Gastroesophageal sphincter (tissue), 4 donors: ENCODE data around the gene MIA2. TPM values are rescaled to one million over a fixed set of nuclear protein-coding genes. Genes with fewer than 3 reads are reported as not detected.

ENCODE experiments used
- ATAC-seq: fragments of 150-250 bp; one replicate; pipeline ENCODE4 v1.9.1; 2016; ENCODE audit warnings: mild to moderate bottlenecking, moderate library complexity
- H3K27ac ChIP-seq, 4 donors: fragments of 200-600 bp; sonication (generic) in 3 of 4; 1 replicate in 3 of 4; 2 replicates in 1 of 4; pipeline ENCODE4 v1.5.1; 2016 to 2019
- H3K27me3 ChIP-seq: fragments of 200-600 bp; sonication (generic); one replicate; pipeline ENCODE4 v1.5.1; 2019
- H3K36me3 ChIP-seq, 2 donors: fragments of 200-600 bp; sonication (generic); one replicate each; pipeline ENCODE4 v1.5.1; 2019; ENCODE audit warnings: control low read depth in 1 of 2
- H3K4me1 ChIP-seq, 3 donors: fragments of 200-600 bp; sonication (generic); 1 replicate in 2 of 3; 2 replicates in 1 of 3; pipeline ENCODE4 v1.5.1; 2016 to 2019; ENCODE audit warnings: control low read depth in 2 of 3
- H3K4me3 ChIP-seq, 2 donors: fragments of 200-600 bp; sonication (generic); one replicate each; pipeline ENCODE4 v1.5.1; 2019; ENCODE audit warnings: mild to moderate bottlenecking in 1 of 2, moderate library complexity in 1 of 2
- H3K9me3 ChIP-seq, 3 donors: fragments of 200-600 bp; sonication (generic); one replicate each; pipeline ENCODE4 v1.5.1; 2017 to 2019; ENCODE audit warnings: control low read depth in 2 of 3
- EP300 ChIP-seq: sonication (generic); formaldehyde crosslinking; IDR thresholded peaks from one replicate; pipeline ENCODE4 v1.6.1; 2017; ENCODE audit warnings: antibody characterized with exemption, mild to moderate bottlenecking
- POLR2A ChIP-seq, 2 donors: fragments of 450-650 bp; IDR thresholded peaks; one replicate each; pipeline ENCODE4 v1.6.1; 2017; ENCODE audit warnings: antibody characterized with exemption in 2 of 2, mild to moderate bottlenecking in 2 of 2, moderate library complexity in 1 of 2
- POLR2AphosphoS5 ChIP-seq: sonication (generic); formaldehyde crosslinking; IDR thresholded peaks from one replicate; pipeline ENCODE4 v1.6.1; 2017; ENCODE audit warnings: antibody characterized with exemption
- WGBS, 2 donors: methylation state at CpG; one replicate each; pipeline ENCODE4 v1.1.5; 2018; ENCODE audit warnings: low coverage in 1 of 2; 5-methylcytosine and 5-hydroxymethylcytosine counted together
- total RNA-seq, 4 donors: library from RNA; depleted of rRNA; stranded (reverse); fragments of >200 nt; gene quantifications; one replicate each; pipeline ENCODE4 v1.1.0, GENCODE V29; 2016
- TF ChIP-seq, protein P1 (sequence below), 4 experiments: fragments of 200-600 bp in 2 of 4; fragments of 450-650 bp in 2 of 4; sonication (generic) in 1 of 4; IDR thresholded peaks; one replicate each; pipeline ENCODE4 v1.5.1; 2017 to 2019; ENCODE audit warnings: antibody characterized with exemption in 4 of 4, mild to moderate bottlenecking in 2 of 4, moderate library complexity in 2 of 4

The MIA2 gene
- total RNA-seq, 4 donors from 2014 or later = 13.5 to 21.3 (median 16.3) TPM

DNA sequence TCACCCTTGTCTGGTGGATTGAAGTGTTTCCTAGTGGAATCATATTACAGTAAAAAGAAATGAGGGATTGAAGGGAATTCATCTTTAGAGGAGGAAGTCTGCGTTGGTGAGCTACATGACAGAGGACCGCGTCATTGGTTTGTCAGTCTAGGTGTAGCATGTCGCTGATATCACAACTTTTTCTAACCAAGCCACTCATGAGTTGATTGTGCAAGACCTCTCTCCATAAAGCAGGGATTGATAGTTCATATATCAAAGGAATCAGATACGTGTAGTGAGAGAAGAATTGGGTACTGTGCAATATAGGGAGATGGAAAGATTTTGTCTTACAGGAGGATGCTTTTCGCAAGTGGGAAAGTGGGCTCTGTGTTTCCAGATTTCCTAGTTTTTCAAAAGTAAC is 201.5 kb downstream of the MIA2 start:
- Histone ChIP-seq H3K36me3 (no peaks in the 10 kb centered on the region), H3K4me3 (no peak overlapping the region), H3K9me3 (no peaks in the 10 kb centered on the region), H3K4me1 (peaks cover 0 to 15% (median 3%) of the 10 kb centered on the region in 3 donors), H3K27ac (no peak overlapping the region), H3K27me3 (no peaks in the 10 kb centered on the region)
- ATAC-seq = no peak
- TF ChIP-seq EP300 (no peak), POLR2AphosphoS5 (no peak), POLR2A (IDR thresholded peaks at IDR 0.05) (no peak)
- TF ChIP-seq, protein P1, sequence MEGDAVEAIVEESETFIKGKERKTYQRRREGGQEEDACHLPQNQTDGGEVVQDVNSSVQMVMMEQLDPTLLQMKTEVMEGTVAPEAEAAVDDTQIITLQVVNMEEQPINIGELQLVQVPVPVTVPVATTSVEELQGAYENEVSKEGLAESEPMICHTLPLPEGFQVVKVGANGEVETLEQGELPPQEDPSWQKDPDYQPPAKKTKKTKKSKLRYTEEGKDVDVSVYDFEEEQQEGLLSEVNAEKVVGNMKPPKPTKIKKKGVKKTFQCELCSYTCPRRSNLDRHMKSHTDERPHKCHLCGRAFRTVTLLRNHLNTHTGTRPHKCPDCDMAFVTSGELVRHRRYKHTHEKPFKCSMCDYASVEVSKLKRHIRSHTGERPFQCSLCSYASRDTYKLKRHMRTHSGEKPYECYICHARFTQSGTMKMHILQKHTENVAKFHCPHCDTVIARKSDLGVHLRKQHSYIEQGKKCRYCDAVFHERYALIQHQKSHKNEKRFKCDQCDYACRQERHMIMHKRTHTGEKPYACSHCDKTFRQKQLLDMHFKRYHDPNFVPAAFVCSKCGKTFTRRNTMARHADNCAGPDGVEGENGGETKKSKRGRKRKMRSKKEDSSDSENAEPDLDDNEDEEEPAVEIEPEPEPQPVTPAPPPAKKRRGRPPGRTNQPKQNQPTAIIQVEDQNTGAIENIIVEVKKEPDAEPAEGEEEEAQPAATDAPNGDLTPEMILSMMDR (IDR thresholded peaks at IDR 0.05) = no peak
- WGBS, 2 donors = 76 to 92% methylated on average over 6 of the region's 6 CpGs

Other genes with a start within 250 kb of the MIA2 start
- 100 to 1,000 TPM; 230 to 306 (median 249) TPM for gene SEC23A, start 130.7 kb upstream of the MIA2 start, total RNA-seq
- 10 to 100 TPM; 15.3 to 33.0 (median 20.2) TPM for gene GEMIN2, start 119.6 kb upstream of the MIA2 start, total RNA-seq
- 10 to 100 TPM; 28.7 to 50.7 (median 35.5) TPM for gene TRAPPC6B, start 63.6 kb upstream of the MIA2 start, total RNA-seq
- 10 to 100 TPM; 19.6 to 43.1 (median 37.1) TPM for gene PNN, start 58.7 kb upstream of the MIA2 start, total RNA-seq
- 10 to 100 TPM; 10.4 to 19.9 (median 16.6) TPM for gene FBXO33, start 198.5 kb downstream of the MIA2 start, total RNA-seq